Keratinocyte (primary cell): Measurements from ENCODE around the gene HMGCS2. TPM values are rescaled to one million over a fixed set of nuclear protein-coding genes. Genes with fewer than 3 reads are reported as not detected.

Experiments
- DNase-seq: peaks from one replicate; pipeline ENCODE4 v3.0.0-alpha.2; 2011; ENCODE audit warnings: low read depth, missing footprints, low spot score
- FAIRE-seq: peaks from 2 replicates; lab custom pipeline; 2011; peaks lifted over from hg19 to GRCh38; lab: Jason Lieb, UNC
- H2AFZ ChIP-seq: 2 replicates; pipeline ENCODE4 v1.6.0; 2012; ENCODE audit warnings: low read length, control low read depth, inconsistent platforms; ENCODE audit not compliant: control insufficient read depth
- H3K27ac ChIP-seq: 2 replicates; pipeline ENCODE4 v1.5.1; 2011; ENCODE audit warnings: low read length; ENCODE audit not compliant: control insufficient read depth, insufficient read depth
- H3K27me3 ChIP-seq: 3 replicates; pipeline ENCODE4 v1.6.0; 2011; ENCODE audit warnings: low read length; ENCODE audit not compliant: control insufficient read depth, insufficient read depth; ENCODE audit errors: extremely low read depth
- H3K36me3 ChIP-seq, 2 experiments: 2 replicates in 1 of 2; 3 replicates in 1 of 2; pipeline ENCODE4 v1.5.1; 2011; ENCODE audit warnings: low read length in 2 of 2, mild to moderate bottlenecking in 1 of 2; ENCODE audit not compliant: control insufficient read depth in 2 of 2, insufficient read depth in 2 of 2; ENCODE audit errors: extremely low read depth in 1 of 2
- H3K4me1 ChIP-seq: 3 replicates; pipeline ENCODE4 v1.5.1; 2011; ENCODE audit warnings: low read length; ENCODE audit not compliant: control insufficient read depth, insufficient read depth; ENCODE audit errors: extremely low read depth
- H3K4me2 ChIP-seq: 3 replicates; pipeline ENCODE4 v1.6.0; 2011; ENCODE audit warnings: low read depth, low read length; ENCODE audit not compliant: control insufficient read depth, insufficient read depth; ENCODE audit errors: extremely low read depth
- H3K4me3 ChIP-seq, 3 experiments: fragments of 200-600 bp in 1 of 3; sonication (generic) in 1 of 3; 2 replicates in 2 of 3; 3 replicates in 1 of 3; pipeline ENCODE4 v1.5.1; 2011 to 2016; ENCODE audit warnings: low read length in 3 of 3, mild to moderate bottlenecking in 3 of 3, control low read depth in 2 of 3, inconsistent platforms in 1 of 3, low read depth in 1 of 3, mixed read lengths in 1 of 3, mixed run types in 1 of 3, moderate library complexity in 1 of 3; ENCODE audit not compliant: control insufficient read depth in 2 of 3, insufficient read depth in 2 of 3; ENCODE audit errors: extremely low read depth in 1 of 3
- H3K79me2 ChIP-seq: 2 replicates; pipeline ENCODE4 v1.6.0; 2012; ENCODE audit warnings: low read length; ENCODE audit not compliant: control insufficient read depth, insufficient read depth
- H3K9ac ChIP-seq: 3 replicates; pipeline ENCODE4 v1.6.0; 2011; ENCODE audit warnings: low read length; ENCODE audit not compliant: control insufficient read depth, insufficient read depth; ENCODE audit errors: extremely low read depth
- H3K9me1 ChIP-seq: 3 replicates; pipeline ENCODE4 v1.6.0; 2011; ENCODE audit warnings: low read length; ENCODE audit not compliant: control insufficient read depth, insufficient read depth; ENCODE audit errors: extremely low read depth
- H3K9me3 ChIP-seq: 2 replicates; pipeline ENCODE4 v1.5.1; 2012; ENCODE audit warnings: low read depth, low read length; ENCODE audit not compliant: control insufficient read depth
- H4K20me1 ChIP-seq: 3 replicates; pipeline ENCODE4 v1.6.0; 2011; ENCODE audit warnings: low read length; ENCODE audit not compliant: control insufficient read depth, insufficient read depth; ENCODE audit errors: extremely low read depth
- CTCF ChIP-seq, 3 experiments: IDR thresholded peaks in 1 of 3; conservative IDR thresholded peaks in 1 of 3; optimal IDR thresholded peaks in 1 of 3; 2 replicates in 2 of 3; 3 replicates in 1 of 3; pipeline versions ENCODE3 to v1.5.1; 2011; ENCODE audit warnings: low read length in 3 of 3, mild to moderate bottlenecking in 3 of 3, moderate library complexity in 2 of 3, control low read depth in 1 of 3, inconsistent platforms in 1 of 3; ENCODE audit not compliant: insufficient read depth in 2 of 3; ENCODE audit errors: extremely low read depth in 1 of 3
- EZH2 ChIP-seq: IDR thresholded peaks from one replicate; pipeline ENCODE4 v1.6.1; 2012; ENCODE audit warnings: inconsistent platforms, mild to moderate bottlenecking, low read length, moderate library complexity
- dilution Hi-C: fragments of 300-500 bp; cut with MboI; formaldehyde crosslinking; loops from one replicate; pipeline ENCODE4 v1.7.0; 2020; ENCODE audit warnings: low sequenced_read_pairs; ENCODE audit not compliant: extremely low pct_ligation_motif_present
- polyA plus RNA-seq, 5 experiments: library from polyadenylated mRNA; depleted of rRNA in 3 of 5; stranded (reverse) in 3 of 5; stranded (forward) in 1 of 5; unstranded in 1 of 5; fragments of >200 nt; gene quantifications; 1 replicate in 1 of 5; 2 replicates in 3 of 5; 3 replicates in 1 of 5; pipeline versions ENCODE4 v1.2.1 to v1.2.3, GENCODE V29; 2011 to 2012; ENCODE audit warnings: missing spikeins in 2 of 5, low read depth in 1 of 5, low replicate concordance in 1 of 5

Gene HMGCS2
- polyA plus RNA-seq, 1 donor (not counting 4 experiments of a cell fraction or from before 2014, with no cell fraction given), result not detected

DNA sequence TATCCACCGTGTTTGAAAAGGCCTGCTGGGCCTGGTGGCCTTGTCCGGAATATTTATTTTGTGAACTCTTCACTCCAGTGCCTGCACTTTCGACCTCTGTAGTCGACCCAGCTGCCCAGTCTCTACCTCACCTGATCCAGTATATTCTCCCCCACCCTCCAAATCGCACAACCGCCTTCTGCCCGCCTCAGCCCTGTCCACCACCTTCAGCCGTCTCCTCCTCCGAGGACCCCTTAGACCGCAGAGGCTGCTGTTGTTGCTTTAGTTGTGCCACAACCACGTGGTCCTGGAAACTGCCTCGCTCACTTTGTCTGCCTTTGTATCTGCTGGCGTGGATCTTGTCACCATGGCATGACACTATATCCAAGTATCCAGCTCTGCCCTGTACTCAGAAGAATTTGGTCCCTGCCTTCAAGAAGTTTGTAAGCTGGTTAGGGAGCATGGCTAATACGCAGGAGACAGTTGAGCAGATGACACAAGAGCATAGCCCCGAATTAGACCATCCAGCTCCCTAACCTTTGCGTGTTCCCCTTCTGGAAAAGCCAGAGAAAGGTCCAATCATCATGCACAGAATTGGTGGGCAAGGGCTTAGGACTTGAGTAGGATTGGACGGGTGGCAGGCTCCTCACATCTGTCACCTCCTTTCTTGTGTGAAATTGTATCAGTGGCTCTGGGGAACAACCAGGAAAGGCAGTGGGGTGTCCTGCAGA lies 55.5 kb downstream of the HMGCS2 start:
- Histone ChIP-seq H3K9me3 (no peaks in the 10 kb centered on the region), H3K4me2 (peak overlapping the region; percentile 75), H3K4me1 (peaks cover 28% of the 10 kb centered on the region), H4K20me1 (peaks cover 7% of the 10 kb centered on the region), H3K36me3 (peaks cover 0 to 11% of the 10 kb centered on the region in 2 experiments), H3K79me2 (peaks cover 43% of the 10 kb centered on the region), H3K27ac (peak overlapping the region; percentile 85), H3K27me3 (no peaks in the 10 kb centered on the region), H3K9ac (peak overlapping the region; percentile 84), H2AFZ (peak overlapping the region; percentile 72), H3K4me3 (peak overlapping the region; percentile 32 to 73 (median 62)), H3K9me1 (no peaks in the 10 kb centered on the region)
- dilution Hi-C loops, result no loop called here
- no peak for DNase-seq
- TF ChIP-seq CTCF (optimal IDR thresholded peaks at IDR 0.05 in 1 of 3, IDR thresholded peaks at IDR 0.05 in 1 of 3, conservative IDR thresholded peaks at IDR 0.05 in 1 of 3; ENCODE audit: extremely low read depth in 1 of 3, insufficient read depth in 2 of 3, low read length in 3 of 3) (no peak), EZH2 (no peak)
- FAIRE-seq, result no peak

DNA sequence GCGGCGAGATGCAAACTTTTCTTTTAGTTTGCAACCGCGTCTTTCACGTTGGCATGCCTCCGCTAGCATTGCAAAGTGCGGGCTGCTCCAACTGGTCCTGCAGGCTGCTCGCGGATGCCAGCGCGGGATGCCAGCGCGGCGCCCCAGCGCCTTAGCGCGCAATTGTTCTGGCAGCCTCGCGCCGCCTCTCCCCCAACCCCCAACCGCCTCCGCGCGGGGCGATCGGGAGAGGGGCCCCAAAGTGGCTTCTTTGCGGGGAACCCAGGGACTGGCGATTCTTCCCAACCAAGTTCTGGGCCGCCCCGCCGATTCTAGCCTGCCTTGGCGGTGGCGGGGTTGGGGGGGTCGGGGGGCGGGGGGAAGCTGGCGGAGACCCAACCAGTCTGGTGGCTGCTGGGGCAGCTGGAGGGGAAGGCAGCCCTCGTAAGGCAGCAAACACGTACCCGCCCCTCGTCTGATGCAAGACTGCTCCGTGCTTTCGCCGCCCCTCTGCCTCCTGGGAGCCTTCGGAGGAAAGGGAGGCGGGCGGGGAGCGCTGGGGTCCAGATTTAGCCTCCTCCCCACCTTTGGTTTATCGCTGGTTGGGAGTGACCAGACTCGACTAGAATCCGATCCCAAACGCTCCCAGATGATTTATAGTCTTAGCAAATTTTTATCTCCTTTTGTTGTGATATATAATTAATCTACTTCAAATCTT lies 56.2 kb downstream of the HMGCS2 start:
- Histone ChIP-seq H3K9me3 (no peaks in the 10 kb centered on the region), H3K4me1 (peaks cover 28% of the 10 kb centered on the region), H3K79me2 (peaks cover 37% of the 10 kb centered on the region), H3K9me1 (no peaks in the 10 kb centered on the region), H3K27ac (peak overlapping the region; percentile 85), H3K4me2 (peak overlapping the region; percentile 80), H4K20me1 (peaks cover 6% of the 10 kb centered on the region), H3K4me3 (peak overlapping the region; percentile 32 to 73 (median 62)), H3K36me3 (peaks cover 0 to 11% of the 10 kb centered on the region in 2 experiments), H3K9ac (peak overlapping the region; percentile 84), H3K27me3 (no peaks in the 10 kb centered on the region), H2AFZ (peak overlapping the region; percentile 72)
- dilution Hi-C loops, result no loop called here
- DNase-seq (no peak), FAIRE-seq (no peak)
- TF ChIP-seq CTCF (optimal IDR thresholded peaks at IDR 0.05 in 1 of 3, IDR thresholded peaks at IDR 0.05 in 1 of 3, conservative IDR thresholded peaks at IDR 0.05 in 1 of 3; ENCODE audit: extremely low read depth in 1 of 3, insufficient read depth in 2 of 3, low read length in 3 of 3) (no peak), EZH2 (no peak)
